Brain microvascular endothelial cell (primary cell): ENCODE results near the gene FGF22.
A peak's percentile ranks its signal among the peaks of the same experiment; 100 is the strongest.

Source experiments
- DNase-seq: peaks from one replicate; pipeline ENCODE4 v3.0.0-alpha.2; 2020
- H3K27ac ChIP-seq: fragments of 250-450 bp; sonication (Bioruptor Pico); 2 replicates; pipeline ENCODE4 v1.5.1; 2020; ENCODE audit warnings: mild to moderate bottlenecking, moderate library complexity
- H3K27me3 ChIP-seq: fragments of 250-450 bp; sonication (Bioruptor Pico); replicated peaks from 2 replicates; pipeline ENCODE4 v1.5.1; 2020; ENCODE audit warnings: mild to moderate bottlenecking
- H3K36me3 ChIP-seq: fragments of 250-450 bp; sonication (Bioruptor Pico); replicated peaks from 2 replicates; pipeline ENCODE4 v1.5.1; 2020; ENCODE audit warnings: mild to moderate bottlenecking
- H3K4me3 ChIP-seq: 2 replicates; pipeline ENCODE4 v1.5.1; 2011; ENCODE audit warnings: low read depth, mild to moderate bottlenecking, control low read depth, low read length, moderate library complexity
- in situ Hi-C: cut with HindIII; loops from 2 replicates; pipeline ENCODE4 v1.10.0; 2017; ENCODE audit warnings: low sequenced_read_pairs, low pct_ligation_motif_present
- TF ChIP-seq, protein P1 (sequence below): IDR thresholded peaks from 2 replicates; pipeline ENCODE4 v1.5.1; 2011; ENCODE audit warnings: low read depth, mild to moderate bottlenecking, moderate library complexity, low read length, control low read depth, inconsistent platforms; ENCODE audit errors: missing control alignments

Gene FGF22

DNA sequence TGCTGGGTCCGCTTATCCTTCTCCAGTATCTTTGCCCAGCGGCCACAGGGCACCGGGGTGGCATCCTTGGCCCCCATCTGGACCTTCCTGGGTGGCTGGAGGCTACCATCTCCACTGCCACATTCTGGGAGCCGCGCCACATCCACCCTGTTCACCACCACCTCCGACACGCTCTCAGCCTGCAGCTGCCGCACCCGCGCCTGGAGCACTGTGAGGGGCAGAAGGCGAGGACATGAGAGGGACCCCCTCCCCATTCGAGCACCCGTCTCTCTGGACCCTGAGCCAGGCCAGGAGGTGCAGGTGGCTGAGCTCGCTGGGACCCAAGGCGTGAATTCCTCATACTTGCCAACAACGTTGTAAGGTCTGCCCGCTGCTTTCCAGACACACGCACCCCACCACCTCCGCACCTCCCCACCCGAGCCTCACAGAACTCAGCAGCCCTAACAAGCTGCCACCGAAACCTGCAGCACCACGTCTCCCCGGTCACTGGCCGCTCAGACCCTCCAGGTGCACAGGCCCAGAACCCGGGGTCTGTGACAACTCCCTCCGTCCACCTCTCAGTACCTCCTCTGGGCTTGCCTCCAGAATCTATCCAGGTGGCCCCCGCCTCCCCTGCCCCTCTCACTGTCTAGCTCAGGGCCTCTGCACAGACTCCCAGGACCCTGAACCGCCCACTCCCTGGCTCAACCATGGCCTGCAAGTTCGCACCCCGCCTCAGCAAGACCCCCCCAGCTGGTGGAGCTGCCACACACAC lies 9.5 kb upstream of the FGF22 start:
- no peaks in the 10 kb centered on the region for H3K27me3 ChIP-seq
- in situ Hi-C loops: no loop called here
- H3K27ac ChIP-seq: no peak overlapping the region
- H3K36me3 ChIP-seq: peaks cover 32% of the 10 kb centered on the region
- no peak overlapping the region for H3K4me3 ChIP-seq
- TF ChIP-seq, protein P1, sequence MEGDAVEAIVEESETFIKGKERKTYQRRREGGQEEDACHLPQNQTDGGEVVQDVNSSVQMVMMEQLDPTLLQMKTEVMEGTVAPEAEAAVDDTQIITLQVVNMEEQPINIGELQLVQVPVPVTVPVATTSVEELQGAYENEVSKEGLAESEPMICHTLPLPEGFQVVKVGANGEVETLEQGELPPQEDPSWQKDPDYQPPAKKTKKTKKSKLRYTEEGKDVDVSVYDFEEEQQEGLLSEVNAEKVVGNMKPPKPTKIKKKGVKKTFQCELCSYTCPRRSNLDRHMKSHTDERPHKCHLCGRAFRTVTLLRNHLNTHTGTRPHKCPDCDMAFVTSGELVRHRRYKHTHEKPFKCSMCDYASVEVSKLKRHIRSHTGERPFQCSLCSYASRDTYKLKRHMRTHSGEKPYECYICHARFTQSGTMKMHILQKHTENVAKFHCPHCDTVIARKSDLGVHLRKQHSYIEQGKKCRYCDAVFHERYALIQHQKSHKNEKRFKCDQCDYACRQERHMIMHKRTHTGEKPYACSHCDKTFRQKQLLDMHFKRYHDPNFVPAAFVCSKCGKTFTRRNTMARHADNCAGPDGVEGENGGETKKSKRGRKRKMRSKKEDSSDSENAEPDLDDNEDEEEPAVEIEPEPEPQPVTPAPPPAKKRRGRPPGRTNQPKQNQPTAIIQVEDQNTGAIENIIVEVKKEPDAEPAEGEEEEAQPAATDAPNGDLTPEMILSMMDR: no peak
- no peak for DNase-seq

DNA sequence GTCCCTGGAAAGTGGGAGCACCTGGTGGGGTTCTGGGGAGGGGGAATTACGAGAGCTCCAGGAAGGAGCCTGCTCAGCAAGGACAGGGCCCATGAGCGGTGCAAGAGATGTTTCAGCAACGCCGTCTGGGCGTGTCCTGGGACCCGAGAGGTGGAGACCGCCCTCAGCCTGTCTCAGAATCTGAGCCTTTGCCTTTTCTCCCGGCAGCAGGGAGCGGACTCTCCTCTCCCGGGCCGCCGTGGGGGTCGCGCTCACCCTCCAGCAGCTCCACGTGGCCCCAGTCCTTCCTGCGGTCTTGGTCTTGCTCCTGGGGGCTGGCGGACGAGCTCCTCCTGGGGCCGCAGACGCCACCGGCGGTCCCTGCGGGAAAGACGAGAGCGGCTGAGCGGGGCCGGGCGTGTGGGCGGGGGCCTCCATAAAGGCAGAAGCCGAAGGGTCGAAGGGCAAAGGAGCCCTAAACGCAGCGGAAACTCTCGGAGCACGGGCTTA lies 7.1 kb upstream of the FGF22 start:
- peak overlapping the region; percentile 81 for H3K4me3 ChIP-seq
- DNase-seq: peak; percentile 75
- peak overlapping the region; percentile 94 for H3K27ac ChIP-seq
- in situ Hi-C loops: no loop called here
- H3K27me3 ChIP-seq: no peaks in the 10 kb centered on the region
- TF ChIP-seq, protein P1: no peak
- peaks cover 21% of the 10 kb centered on the region for H3K36me3 ChIP-seq

DNA sequence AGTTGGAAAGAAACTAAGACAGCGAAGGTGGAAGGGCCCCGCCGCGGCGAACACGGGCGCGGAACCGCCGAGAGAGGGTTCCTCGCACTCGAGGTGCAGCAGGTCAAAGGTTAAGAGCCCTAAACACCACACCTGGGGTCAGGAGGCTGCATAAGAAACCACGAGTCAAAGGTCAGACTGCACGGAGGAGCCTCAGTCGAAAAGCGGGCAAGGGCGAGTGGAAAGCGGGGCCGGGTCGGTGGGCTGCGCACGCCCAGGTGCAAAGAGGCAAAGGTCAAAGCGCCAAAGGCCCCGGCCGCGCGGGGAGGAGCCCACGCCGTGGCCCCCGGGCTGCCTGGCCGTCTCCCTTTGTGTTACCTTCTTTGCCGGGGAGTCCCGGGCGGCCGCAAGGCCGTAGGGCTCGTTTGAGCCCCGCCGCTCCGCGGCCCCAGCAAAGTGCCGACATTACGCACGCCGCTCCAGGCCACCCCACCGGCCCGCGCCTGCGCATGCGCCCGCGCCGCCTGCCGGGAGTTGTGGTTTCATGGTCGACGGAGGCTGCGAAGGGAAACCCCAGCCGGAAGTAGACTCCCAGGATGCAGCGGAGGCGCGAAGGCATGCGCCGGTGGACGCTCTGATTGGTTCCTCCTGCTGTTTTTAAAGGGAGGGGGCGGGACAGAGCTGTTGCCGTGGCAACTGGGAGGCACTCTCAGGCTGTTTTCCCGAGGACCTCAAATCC lies 6.5 kb upstream of the FGF22 start, which contains the start of gene POLRMT:
Gene POLRMT (minus strand): TSS at position 470 of the 718 bp plus-strand sequence. CDS start 25 bp downstream, at position 445.
- no peaks in the 10 kb centered on the region for H3K27me3 ChIP-seq
- peaks cover 17% of the 10 kb centered on the region for H3K36me3 ChIP-seq
- in situ Hi-C loops: no loop called here
- H3K27ac ChIP-seq: peak within 1 kb of the TSS; percentile 94
- peak within 1 kb of the TSS; percentile 81 for H3K4me3 ChIP-seq
- peak; percentile 97 for DNase-seq
- TF ChIP-seq, protein P1: no peak

DNA sequence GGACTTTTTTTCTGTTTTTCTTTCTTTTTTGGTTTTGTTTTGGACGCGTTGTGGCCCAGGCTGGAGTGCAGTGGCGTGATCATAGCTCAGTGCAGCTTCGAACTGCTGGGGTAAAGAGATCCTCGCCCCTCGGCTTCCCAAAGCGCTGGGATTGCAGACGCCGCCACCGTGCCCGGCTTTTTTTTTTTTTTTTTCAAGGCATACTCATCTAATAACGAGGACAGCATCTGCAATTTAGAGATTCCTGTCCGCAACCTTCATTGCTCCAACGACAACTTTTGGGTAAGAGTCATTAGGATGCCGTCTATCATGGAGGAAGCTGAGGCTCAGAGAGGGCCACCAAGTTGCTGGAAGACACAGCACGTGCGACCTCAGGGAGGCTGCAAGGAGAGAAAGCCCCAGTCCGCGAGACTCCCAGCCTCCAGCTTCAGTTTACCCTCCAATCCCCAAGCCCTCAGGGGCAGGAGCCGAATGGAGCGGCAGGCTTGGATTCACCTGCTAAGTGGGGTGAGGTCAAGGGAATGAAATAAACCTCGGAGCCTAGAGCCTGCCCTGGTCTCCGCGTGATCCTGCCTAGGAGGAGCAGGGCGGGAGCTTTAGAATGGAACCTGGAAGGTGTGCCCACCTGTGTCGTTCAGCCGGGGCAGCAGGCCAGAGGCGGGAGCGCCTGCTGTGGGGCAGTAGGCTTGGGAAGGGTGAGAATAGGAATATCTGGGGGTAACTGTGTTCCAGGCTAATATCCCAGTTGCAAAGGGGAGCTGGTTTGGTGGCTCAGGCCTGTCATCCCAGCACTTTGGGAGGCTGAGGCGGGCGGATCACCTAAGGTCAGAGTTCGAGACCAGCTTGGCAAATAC lies 5.7 kb upstream of the FGF22 start:
- peak overlapping the region; percentile 79 for H3K4me3 ChIP-seq
- TF ChIP-seq, protein P1: no peak
- in situ Hi-C loops: no loop called here

DNA sequence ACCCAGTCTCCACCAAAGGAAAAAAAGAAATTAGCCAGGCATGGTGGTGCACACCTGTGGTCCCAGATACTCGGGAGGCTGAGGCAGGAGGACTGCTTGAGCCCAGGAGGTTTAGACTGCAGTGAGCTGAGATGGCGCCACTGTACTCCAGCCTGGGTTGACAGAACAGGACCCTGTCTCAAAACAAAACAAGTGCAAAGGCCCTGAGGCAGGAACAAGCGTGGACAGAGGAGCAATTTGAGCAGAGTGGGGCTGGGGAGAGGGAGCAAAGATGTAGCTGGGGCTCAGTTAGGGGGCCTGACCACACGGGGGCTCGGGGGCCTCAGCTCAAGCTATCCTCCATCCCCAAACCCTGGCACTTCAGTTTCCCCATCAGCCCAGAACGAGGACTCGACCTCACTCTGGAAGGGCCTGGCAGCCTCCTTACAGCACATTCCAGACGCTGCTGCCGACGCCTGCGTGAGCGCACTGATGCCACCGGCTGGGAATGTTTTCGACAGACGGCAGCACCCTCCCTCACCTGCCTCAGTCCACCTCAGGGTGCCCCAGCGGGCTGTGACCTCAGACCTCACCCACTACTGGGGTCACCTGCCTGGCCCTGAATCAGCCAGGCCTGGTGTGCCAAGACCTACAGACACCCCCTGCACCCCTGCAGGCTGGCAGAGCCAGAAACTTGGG lies 4.6 kb upstream of the FGF22 start:
- TF ChIP-seq, protein P1: no peak
- in situ Hi-C loops: no loop called here
- H3K27me3 ChIP-seq: no peaks in the 10 kb centered on the region
- H3K27ac ChIP-seq: no peak overlapping the region
- peaks cover 3% of the 10 kb centered on the region for H3K36me3 ChIP-seq
- no peak overlapping the region for H3K4me3 ChIP-seq
- no peak for DNase-seq

More for the DNA sequence above, 5.7 kb upstream of the FGF22 start:
- peak overlapping the region; percentile 63 for H3K27ac ChIP-seq
- DNase-seq: no peak
- H3K27me3 ChIP-seq: no peaks in the 10 kb centered on the region
- H3K36me3 ChIP-seq: peaks cover 11% of the 10 kb centered on the region
